Muscle of arm (tissue), 12 donors: ENCODE results near the gene FBLN2. TPM values are rescaled to one million over a fixed set of nuclear protein-coding genes. Genes with fewer than 3 reads are reported as not detected.

ENCODE experiments used
- DNase-seq: peaks from one replicate; pipeline ENCODE4 v3.0.0-alpha.2; 2013
- polyA plus RNA-seq, 12 donors: library from polyadenylated mRNA; unstranded; fragments of 120-200 nt; gene quantifications; one replicate each; pipeline ENCODE4 v1.2.1, GENCODE V29; 2013; ENCODE audit not compliant: insufficient read length in 12 of 12

FBLN2 gene
- polyA plus RNA-seq, 12 donors = 24.1 to 106 (median 44.3) TPM; not detected in 1

DNA sequence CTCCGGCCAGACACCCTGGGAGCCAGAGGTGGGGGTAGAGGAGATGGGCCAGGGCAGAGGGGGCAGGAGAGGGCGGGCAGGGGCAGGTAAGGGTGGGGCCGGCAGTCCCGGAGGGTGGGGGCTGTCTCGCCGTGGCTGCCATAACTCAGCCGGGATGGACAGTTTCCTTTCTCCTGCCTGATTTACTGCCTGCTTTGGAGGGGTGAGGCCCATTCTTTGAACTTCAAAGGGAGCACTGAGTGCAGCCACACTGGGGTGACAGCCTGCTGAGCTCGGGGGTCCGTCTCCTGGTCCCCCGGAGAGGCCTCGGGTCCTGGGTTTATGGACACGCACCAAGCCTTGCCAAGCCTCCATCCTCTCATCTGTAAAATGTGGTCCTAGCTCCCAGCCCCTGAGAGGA is 135.4 kb downstream of the FBLN2 start:
- DNase-seq = no peak

DNA sequence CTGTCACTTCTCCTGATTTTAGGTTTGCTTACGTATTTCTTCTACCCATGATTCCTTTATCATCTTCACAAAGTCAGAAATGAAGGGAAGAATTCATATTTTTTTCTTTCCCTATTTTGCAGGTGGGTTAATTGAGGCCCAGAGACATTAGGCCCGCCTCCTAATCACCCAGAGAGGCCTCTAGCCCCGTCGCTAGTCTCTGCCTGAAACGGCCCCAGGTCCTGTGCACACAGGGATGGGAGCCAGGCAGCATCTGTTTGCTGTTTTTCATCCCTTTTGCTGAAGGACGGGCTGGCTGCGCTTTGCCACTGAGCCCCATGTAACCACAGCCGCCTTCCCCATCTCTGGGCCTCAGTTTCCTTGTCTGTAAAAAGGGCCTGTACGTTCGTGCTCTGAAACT is 135.9 kb downstream of the FBLN2 start:
- no peak for DNase-seq

- no peak for DNase-seq
These were observed 136.8 kb downstream of the FBLN2 start for GRCh38 chr3:13685721-13686120.

GRCh38 chr3:13686367-13687160 is 137.6 kb downstream of the FBLN2 start:
- DNase-seq = no peak

- no peak for DNase-seq
These were observed 138.6 kb downstream of the FBLN2 start for GRCh38 chr3:13687517-13687943.

Other genes with a start within 250 kb of the FBLN2 start
- gene NUP210, start 128.8 kb upstream of the FBLN2 start, polyA plus RNA-seq = 10 to 100 TPM in 2 of 12 donors, 1 to 10 TPM in 9, not detected in 1; 6.0 to 10.9 (median 8.4) TPM
- gene HDAC11, start 68.8 kb upstream of the FBLN2 start, polyA plus RNA-seq = 10 to 100 TPM in 11 of 12 donors, not detected in 1; 12.3 to 25.0 (median 15.5) TPM